PC-3 (cell line): ENCODE measurements around the gene SEC31A.

Source experiments
- EZH2 ChIP-seq: fragments of 300-600 bp; sonication (generic); IDR thresholded peaks from one replicate; pipeline ENCODE4 v1.6.1; 2017; ENCODE audit warnings: antibody characterized with exemption, mild to moderate bottlenecking, low read length; ENCODE audit not compliant: unreplicated experiment
- TF ChIP-seq, protein P1 (sequence below): fragments of 300-600 bp; sonication (generic); conservative IDR thresholded peaks from 2 replicates; pipeline ENCODE4 v1.5.1; 2017; ENCODE audit warnings: antibody characterized with exemption, low read depth, mild to moderate bottlenecking, low read length

- TF ChIP-seq, protein P1, sequence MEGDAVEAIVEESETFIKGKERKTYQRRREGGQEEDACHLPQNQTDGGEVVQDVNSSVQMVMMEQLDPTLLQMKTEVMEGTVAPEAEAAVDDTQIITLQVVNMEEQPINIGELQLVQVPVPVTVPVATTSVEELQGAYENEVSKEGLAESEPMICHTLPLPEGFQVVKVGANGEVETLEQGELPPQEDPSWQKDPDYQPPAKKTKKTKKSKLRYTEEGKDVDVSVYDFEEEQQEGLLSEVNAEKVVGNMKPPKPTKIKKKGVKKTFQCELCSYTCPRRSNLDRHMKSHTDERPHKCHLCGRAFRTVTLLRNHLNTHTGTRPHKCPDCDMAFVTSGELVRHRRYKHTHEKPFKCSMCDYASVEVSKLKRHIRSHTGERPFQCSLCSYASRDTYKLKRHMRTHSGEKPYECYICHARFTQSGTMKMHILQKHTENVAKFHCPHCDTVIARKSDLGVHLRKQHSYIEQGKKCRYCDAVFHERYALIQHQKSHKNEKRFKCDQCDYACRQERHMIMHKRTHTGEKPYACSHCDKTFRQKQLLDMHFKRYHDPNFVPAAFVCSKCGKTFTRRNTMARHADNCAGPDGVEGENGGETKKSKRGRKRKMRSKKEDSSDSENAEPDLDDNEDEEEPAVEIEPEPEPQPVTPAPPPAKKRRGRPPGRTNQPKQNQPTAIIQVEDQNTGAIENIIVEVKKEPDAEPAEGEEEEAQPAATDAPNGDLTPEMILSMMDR = no peak
- no peak for TF ChIP-seq EZH2
Measured at GRCh38 chr4:82773057-82773456, 117.9 kb downstream of the SEC31A start.
